GM12878 (cell line): ENCODE results near the gene TUSC1.

Experiments
- ATF2 ChIP-seq: IDR thresholded peaks from 2 replicates; pipeline ENCODE4 v1.6.1; 2012; ENCODE audit warnings: low read length, inconsistent platforms
- CHD1 ChIP-seq: IDR thresholded peaks from 2 replicates; pipeline ENCODE4 v1.6.1; 2012; ENCODE audit warnings: low read depth, low read length, improper control_type of control experiment
- CHD2 ChIP-seq: IDR thresholded peaks from 2 replicates; pipeline ENCODE4 v1.6.1; 2011; ENCODE audit warnings: low read depth, low read length, improper control_type of control experiment, borderline replicate concordance
- CTCF ChIP-seq, 3 experiments: IDR thresholded peaks in 2 of 3; conservative IDR thresholded peaks in 1 of 3; 2 replicates each; pipeline ENCODE4 v1.5.1; 2011; ENCODE audit warnings: low read depth in 3 of 3, low read length in 3 of 3, mild to moderate bottlenecking in 3 of 3, control low read depth in 2 of 3, moderate library complexity in 2 of 3, inconsistent platforms in 1 of 3, mixed read lengths in 1 of 3; ENCODE audit not compliant: control insufficient read depth in 2 of 3, insufficient read depth in 1 of 3; ENCODE audit errors: extremely low read depth in 1 of 3
- EP300 ChIP-seq, 2 experiments: fragments of 150-350 bp in 1 of 2; IDR thresholded peaks; 2 replicates each; pipeline ENCODE4 v1.6.1; 2011 to 2012; ENCODE audit warnings: low read depth in 2 of 2, low read length in 2 of 2, borderline replicate concordance in 1 of 2, improper control_type of control experiment in 1 of 2, inconsistent platforms in 1 of 2; ENCODE audit not compliant: control insufficient read depth in 1 of 2
- JUNB ChIP-seq: IDR thresholded peaks from 2 replicates; pipeline ENCODE4 v1.6.1; 2016; ENCODE audit warnings: antibody characterized with exemption, mild to moderate bottlenecking
- JUND ChIP-seq: IDR thresholded peaks from 2 replicates; pipeline ENCODE4 v1.6.1; 2012; ENCODE audit warnings: low read depth, mild to moderate bottlenecking, low read length, improper control_type of control experiment, moderate library complexity
- MXI1 ChIP-seq: fragments of 150-350 bp; IDR thresholded peaks from 2 replicates; pipeline ENCODE4 v1.6.1; 2011; ENCODE audit warnings: low read depth, mild to moderate bottlenecking, inconsistent platforms, low read length, improper control_type of control experiment
- POLR2A ChIP-seq: IDR thresholded peaks from 2 replicates; pipeline ENCODE4 v1.6.1; 2011; ENCODE audit warnings: low read depth, mild to moderate bottlenecking, low read length
- POLR2AphosphoS5 ChIP-seq: IDR thresholded peaks from 2 replicates; pipeline ENCODE4 v1.6.1; 2011; ENCODE audit warnings: mild to moderate bottlenecking, low read length, inconsistent platforms
- SIN3A ChIP-seq: IDR thresholded peaks from 2 replicates; pipeline ENCODE4 v1.6.1; 2012; ENCODE audit warnings: low read depth, low read length, improper control_type of control experiment
- SPI1 ChIP-seq: IDR thresholded peaks from 2 replicates; pipeline ENCODE4 v1.6.1; 2011; ENCODE audit warnings: low read depth, mild to moderate bottlenecking, low read length, moderate library complexity, borderline replicate concordance; ENCODE audit not compliant: insufficient read depth

- TF ChIP-seq POLR2A (no peak), ATF2 (no peak), SPI1 (no peak), CHD2 (no peak), POLR2AphosphoS5 (no peak), MXI1 (no peak), JUNB (no peak), EP300 (IDR thresholded peaks at IDR 0.05; ENCODE audit: borderline replicate concordance in 1 of 2, control insufficient read depth in 1 of 2, low read depth in 2 of 2, low read length in 2 of 2) (no peak), SIN3A (no peak), CHD1 (no peak), JUND (no peak), CTCF (IDR thresholded peaks at IDR 0.05 in 2 of 3, conservative IDR thresholded peaks at IDR 0.05 in 1 of 3; ENCODE audit: control insufficient read depth in 2 of 3, extremely low read depth in 1 of 3, insufficient read depth in 1 of 3, low read depth in 3 of 3, low read length in 3 of 3) (no peak)
Observed at GRCh38 chr9:25691786-25692185, 13.5 kb upstream of the TUSC1 start.
